BE2C (cell line): ENCODE results near the gene KARS1.

ENCODE experiments used
- DNase-seq: peaks from one replicate; pipeline ENCODE4 v3.0.0-alpha.2; 2020
- H3K27me3 ChIP-seq: fragments of 250-450 bp; sonication (Bioruptor Pico); 2 replicates; pipeline ENCODE4 v1.5.1; 2020; ENCODE audit warnings: mild to moderate bottlenecking
- H3K36me3 ChIP-seq: fragments of 250-450 bp; sonication (Bioruptor Pico); 2 replicates; pipeline ENCODE4 v1.5.1; 2020; ENCODE audit warnings: mild to moderate bottlenecking
- H3K4me1 ChIP-seq: fragments of 250-450 bp; sonication (Bioruptor Pico); 2 replicates; pipeline ENCODE4 v1.5.1; 2020
- H3K4me3 ChIP-seq: 2 replicates; pipeline ENCODE4 v1.5.1; 2011; ENCODE audit warnings: low read depth, low read length
- H3K9me3 ChIP-seq: fragments of 250-450 bp; sonication (Bioruptor Pico); 2 replicates; pipeline ENCODE4 v1.5.1; 2020
- TF ChIP-seq, protein P1 (sequence below): IDR thresholded peaks from 2 replicates; pipeline ENCODE4 v1.5.1; 2012; ENCODE audit warnings: mild to moderate bottlenecking, low read depth, low read length

The KARS1 gene

DNA sequence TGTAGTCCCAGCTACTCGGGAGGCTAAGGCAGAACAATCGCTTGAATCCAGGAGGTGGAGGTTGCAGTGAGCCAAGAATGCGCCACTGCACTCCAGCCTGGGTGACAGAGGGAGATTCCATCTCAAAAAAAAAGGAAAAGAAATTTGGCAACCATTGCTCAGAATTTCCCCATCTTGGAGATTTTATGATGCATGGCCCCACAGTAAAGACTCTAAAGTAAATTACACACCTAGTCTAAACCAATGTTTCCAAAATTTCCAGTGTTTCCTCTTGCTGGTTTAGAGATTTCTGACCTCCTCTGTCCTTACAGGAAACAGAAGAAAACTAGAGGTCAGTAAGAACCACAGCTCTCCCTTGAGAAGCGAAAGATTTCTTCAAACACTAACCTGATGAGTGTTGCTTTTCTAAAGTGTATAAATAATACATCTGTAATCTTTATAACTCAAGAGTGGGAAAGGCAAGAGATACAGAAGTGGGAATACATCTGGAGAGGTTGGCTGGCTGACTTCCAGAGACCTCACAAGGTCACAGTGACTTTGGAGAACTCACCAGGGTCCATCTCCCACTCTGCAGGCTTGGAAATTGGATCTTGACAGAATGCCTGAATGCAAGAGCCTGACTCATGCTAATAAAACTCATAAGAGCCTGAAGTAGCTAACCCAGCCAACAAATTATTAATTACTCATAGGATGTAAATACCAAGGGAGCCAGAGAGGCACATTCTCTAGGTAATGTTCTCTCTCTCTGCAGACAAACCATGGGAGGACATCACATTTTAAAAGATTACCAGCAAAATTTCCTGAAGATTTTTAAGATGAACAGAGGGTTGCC is 33.2 kb downstream of the KARS1 start:
- Histone ChIP-seq H3K4me3 (no peak overlapping the region), H3K4me1 (no peaks in the 10 kb centered on the region), H3K9me3 (no peaks in the 10 kb centered on the region), H3K36me3 (peaks cover 36% of the 10 kb centered on the region), H3K27me3 (no peaks in the 10 kb centered on the region)
- no peak for DNase-seq
- TF ChIP-seq, protein P1, sequence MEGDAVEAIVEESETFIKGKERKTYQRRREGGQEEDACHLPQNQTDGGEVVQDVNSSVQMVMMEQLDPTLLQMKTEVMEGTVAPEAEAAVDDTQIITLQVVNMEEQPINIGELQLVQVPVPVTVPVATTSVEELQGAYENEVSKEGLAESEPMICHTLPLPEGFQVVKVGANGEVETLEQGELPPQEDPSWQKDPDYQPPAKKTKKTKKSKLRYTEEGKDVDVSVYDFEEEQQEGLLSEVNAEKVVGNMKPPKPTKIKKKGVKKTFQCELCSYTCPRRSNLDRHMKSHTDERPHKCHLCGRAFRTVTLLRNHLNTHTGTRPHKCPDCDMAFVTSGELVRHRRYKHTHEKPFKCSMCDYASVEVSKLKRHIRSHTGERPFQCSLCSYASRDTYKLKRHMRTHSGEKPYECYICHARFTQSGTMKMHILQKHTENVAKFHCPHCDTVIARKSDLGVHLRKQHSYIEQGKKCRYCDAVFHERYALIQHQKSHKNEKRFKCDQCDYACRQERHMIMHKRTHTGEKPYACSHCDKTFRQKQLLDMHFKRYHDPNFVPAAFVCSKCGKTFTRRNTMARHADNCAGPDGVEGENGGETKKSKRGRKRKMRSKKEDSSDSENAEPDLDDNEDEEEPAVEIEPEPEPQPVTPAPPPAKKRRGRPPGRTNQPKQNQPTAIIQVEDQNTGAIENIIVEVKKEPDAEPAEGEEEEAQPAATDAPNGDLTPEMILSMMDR = no peak

DNA sequence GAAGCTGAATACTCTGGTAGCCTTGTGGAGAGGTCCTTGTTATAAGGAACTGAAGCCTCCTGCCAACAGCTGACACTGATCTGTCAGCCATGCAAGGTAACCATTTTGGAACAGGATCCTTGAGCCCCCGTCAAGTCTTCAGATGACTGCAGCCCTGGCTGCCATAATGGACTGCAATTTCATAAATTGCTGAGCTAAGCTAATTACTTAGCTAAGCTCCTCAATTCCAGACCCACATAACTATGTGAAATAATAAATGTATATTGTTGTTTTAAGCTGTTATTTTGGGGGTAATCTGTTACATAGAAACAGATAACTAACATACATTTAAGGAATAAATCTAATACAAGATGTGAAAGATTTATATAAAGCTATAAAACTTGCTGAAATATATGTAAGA is 41.0 kb downstream of the KARS1 start:
- Histone ChIP-seq H3K9me3 (no peaks in the 10 kb centered on the region), H3K4me3 (no peak overlapping the region), H3K36me3 (peaks cover 50% of the 10 kb centered on the region), H3K4me1 (no peaks in the 10 kb centered on the region), H3K27me3 (no peaks in the 10 kb centered on the region)
- TF ChIP-seq, protein P1 = no peak
- DNase-seq = no peak

DNA sequence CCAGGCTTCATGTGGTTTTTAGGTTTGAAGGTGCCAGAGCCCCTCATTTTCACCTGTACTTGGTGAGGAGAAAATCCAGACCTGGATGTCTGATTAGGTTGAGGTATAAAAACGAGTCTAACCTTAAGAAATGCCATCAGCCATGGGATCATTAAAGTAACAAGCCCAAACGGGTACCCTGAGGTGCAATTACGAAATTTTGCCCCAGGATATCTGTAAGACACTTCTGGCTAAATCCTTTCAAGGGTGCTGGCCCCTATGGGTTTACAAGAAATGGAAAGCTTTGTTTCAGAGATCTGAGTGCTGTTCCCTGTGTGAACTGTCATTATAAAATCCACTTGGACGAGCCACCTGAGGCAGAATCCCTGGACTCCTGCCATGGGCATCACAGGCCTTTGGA is 44.2 kb downstream of the KARS1 start:
- Histone ChIP-seq H3K27me3 (no peaks in the 10 kb centered on the region), H3K4me1 (no peaks in the 10 kb centered on the region), H3K4me3 (no peak overlapping the region), H3K36me3 (peaks cover 49% of the 10 kb centered on the region), H3K9me3 (no peaks in the 10 kb centered on the region)
- DNase-seq = no peak
- TF ChIP-seq, protein P1 = no peak

DNA sequence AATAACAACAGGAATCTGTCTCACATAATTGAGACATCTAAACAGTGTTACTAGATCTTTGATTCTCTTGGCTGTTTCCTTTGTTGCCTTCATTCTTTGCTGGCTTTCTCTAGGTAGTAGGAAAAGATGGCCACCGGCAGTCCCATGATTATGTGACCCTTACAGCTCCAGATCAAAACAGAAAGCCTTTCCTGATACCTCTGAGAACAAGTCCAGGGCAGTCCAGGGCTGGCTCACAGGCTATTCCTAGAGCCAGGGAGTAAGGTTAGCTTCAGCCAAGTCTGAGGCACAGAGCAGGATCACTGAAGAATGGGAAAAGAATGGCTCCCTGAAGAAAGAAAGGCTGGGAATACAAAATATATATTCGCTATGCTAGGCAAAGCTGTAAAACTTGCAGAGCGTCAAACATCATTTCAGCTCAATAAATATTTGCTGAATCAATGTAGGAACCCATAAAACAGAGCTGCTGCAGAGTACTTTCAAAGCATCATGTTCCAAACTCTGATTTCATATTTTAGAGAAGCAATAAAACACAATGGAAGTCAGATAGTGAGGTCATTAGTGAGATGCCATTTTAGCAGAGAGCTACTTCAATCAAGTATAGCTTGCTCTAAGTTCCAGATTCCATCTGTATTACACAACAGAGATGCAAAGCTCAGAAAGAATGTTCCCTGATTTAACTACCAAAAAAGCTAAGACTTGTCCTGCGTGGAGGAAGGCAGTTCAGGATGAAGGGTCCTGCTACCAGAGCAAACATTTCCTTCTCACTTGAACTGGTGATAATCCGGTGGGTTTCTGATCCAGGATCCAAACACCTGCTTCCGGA is 47.8 kb downstream of the KARS1 start:
- no peak for DNase-seq
- H3K36me3 ChIP-seq = peaks cover 34% of the 10 kb centered on the region
- TF ChIP-seq, protein P1 = no peak
- H3K27me3 ChIP-seq = no peaks in the 10 kb centered on the region
- no peaks in the 10 kb centered on the region for H3K9me3 ChIP-seq
- peaks cover 4% of the 10 kb centered on the region; the same call in 1 of the 2 replicates for H3K4me1 ChIP-seq
- no peak overlapping the region for H3K4me3 ChIP-seq

DNA sequence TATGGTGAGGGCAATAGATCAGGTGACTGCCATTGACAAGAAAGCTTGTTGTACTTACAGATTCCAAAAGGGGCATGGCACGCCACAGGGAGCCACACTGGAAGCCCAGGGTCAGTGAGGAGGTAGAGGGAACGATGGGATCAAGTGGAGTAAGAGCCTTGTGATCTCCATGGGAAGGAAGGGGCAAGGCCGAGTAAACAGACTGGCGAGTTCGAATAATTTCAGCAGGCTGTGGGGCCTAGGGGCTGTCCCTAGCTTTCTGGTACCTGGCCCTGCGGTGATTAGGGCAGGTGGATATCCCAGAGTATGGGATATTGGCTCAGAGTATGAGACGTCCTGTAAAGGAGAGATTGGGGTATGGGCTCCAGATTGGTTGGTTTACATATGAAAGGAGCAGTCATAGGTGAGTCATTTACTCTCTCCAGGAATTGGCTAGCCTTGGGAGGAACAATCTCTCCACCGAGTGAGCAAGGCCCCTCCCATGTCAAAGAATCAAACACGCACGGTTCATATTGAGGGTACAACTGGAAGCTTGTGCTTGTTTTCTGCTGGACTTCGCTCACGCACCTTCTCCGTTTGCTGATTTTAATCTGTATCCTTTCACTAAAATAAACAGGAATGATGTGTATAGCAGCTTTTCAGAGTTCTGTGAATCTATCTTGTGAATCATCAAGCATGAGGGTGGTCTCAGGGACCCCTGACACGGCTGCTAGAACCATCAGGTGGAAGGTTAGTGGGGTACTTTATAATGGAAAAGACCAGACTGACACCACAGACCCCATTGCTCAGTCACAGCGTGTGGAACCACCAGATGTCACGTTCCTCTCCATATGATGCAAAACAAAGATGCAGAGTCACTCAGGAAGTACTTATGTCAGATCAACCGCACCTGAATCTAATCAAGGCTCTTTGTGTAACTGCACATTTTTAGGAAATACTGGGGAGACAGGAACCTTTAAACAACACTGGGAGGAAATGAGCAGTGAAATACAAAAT is 53.3 kb downstream of the KARS1 start:
- DNase-seq = no peak
- TF ChIP-seq, protein P1 = no peak
- H3K9me3 ChIP-seq = no peaks in the 10 kb centered on the region

More for the DNA sequence above, 53.3 kb downstream of the KARS1 start:
- Histone ChIP-seq H3K4me3 (no peak overlapping the region), H3K36me3 (peaks cover 5% of the 10 kb centered on the region; the same call in 1 of the 2 replicates), H3K4me1 (peaks cover 17% of the 10 kb centered on the region), H3K27me3 (no peaks in the 10 kb centered on the region)
